WTC11 (cell line): ENCODE data around the gene MRPL20.

Source experiments
- ATF2 ChIP-seq: sonication (generic); formaldehyde crosslinking; IDR thresholded peaks from 2 replicates; pipeline ENCODE4 v1.8.1; 2022; ENCODE audit warnings: low read depth, missing genetic modification reagents, borderline replicate concordance
- CDX4 ChIP-seq: fragments of 250-450 bp; sonication (Bioruptor Pico); IDR thresholded peaks from 2 replicates; pipeline ENCODE4 v1.9.0; 2021; ENCODE audit warnings: moderate library complexity, mild to moderate bottlenecking, inconsistent platforms, borderline replicate concordance
- CTCF ChIP-seq: fragments of 200-600 bp; IDR thresholded peaks from 2 replicates; pipeline ENCODE4 v1.8.0; 2022; ENCODE audit warnings: antibody characterized with exemption
- E2F4 ChIP-seq: sonication (generic); formaldehyde crosslinking; IDR thresholded peaks from 2 replicates; pipeline ENCODE4 v1.8.1; 2022; ENCODE audit warnings: low read depth, mild to moderate bottlenecking, moderate library complexity, missing genetic modification reagents, borderline replicate concordance
- HMGA2 ChIP-seq: fragments of 250-450 bp; sonication (Bioruptor Pico); IDR thresholded peaks from 2 replicates; pipeline ENCODE4 v1.4.0; 2021; ENCODE audit warnings: mild to moderate bottlenecking, moderate library complexity
- JUN ChIP-seq: sonication (generic); formaldehyde crosslinking; IDR thresholded peaks from 2 replicates; pipeline ENCODE4 v1.8.0; 2023; ENCODE audit warnings: mild to moderate bottlenecking, missing genetic modification reagents
- SP1 ChIP-seq: sonication (generic); formaldehyde crosslinking; conservative IDR thresholded peaks from 2 replicates; pipeline ENCODE4 v1.8.1; 2022; ENCODE audit warnings: missing genetic modification reagents
- TP53 ChIP-seq: sonication (generic); formaldehyde crosslinking; IDR thresholded peaks from 2 replicates; pipeline ENCODE4 v1.8.1; 2023; ENCODE audit warnings: mild to moderate bottlenecking, missing genetic modification reagents
- TF ChIP-seq, protein P1 (sequence below): sonication (generic); formaldehyde crosslinking; conservative IDR thresholded peaks from 2 replicates; pipeline ENCODE4 v1.8.1; 2023; ENCODE audit warnings: mild to moderate bottlenecking, low read depth, missing genetic modification reagents, moderate library complexity
- TF ChIP-seq, protein P2 (sequence below): sonication (generic); formaldehyde crosslinking; conservative IDR thresholded peaks from 2 replicates; pipeline ENCODE4 v1.8.1; 2022; ENCODE audit warnings: mild to moderate bottlenecking, missing genetic modification reagents

DNA sequence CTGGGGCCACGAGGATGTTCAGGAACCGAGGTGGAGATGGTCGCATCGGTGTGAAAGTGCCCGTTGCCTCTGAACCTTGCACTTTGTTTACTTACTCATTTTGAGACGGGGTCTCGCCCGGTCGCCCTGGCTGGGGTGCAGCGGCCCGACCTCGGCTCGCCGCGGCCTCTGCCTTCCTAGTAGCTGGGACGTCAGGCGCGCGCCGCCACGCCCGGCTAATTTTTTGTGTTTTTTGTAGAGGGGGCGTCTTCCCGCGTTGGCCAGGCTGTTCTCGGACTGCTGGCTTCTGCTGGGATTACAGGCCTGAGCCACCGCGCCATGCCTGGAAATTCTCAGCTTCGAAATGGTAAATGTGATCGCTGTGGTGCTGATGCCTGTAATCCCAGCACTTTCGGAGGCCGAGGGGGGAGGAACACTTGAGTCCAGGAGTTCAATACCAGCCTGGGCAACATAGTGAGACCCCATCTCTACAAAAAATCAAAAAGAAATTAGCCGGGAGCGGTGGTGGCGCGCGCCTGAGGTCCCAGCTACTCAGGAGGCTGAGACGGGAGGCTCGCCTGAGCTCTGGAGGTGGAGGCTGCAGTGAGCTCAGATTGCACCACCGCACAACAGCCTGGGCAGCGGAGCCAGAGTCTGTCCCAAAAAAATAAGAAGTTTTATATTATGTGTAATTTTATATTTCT, 684 bp upstream of the MRPL20 start:
- TF ChIP-seq ATF2 (CRISPR knock-in tag) (no peak), CDX4 (CRISPR knock-in tag) (no peak), JUN (CRISPR knock-in tag) (no peak), CTCF (no peak), TP53 (CRISPR knock-in tag) (no peak), SP1 (CRISPR knock-in tag) (no peak), HMGA2 (CRISPR knock-in tag) (no peak), E2F4 (CRISPR knock-in tag) (no peak)
- TF ChIP-seq, protein P1, sequence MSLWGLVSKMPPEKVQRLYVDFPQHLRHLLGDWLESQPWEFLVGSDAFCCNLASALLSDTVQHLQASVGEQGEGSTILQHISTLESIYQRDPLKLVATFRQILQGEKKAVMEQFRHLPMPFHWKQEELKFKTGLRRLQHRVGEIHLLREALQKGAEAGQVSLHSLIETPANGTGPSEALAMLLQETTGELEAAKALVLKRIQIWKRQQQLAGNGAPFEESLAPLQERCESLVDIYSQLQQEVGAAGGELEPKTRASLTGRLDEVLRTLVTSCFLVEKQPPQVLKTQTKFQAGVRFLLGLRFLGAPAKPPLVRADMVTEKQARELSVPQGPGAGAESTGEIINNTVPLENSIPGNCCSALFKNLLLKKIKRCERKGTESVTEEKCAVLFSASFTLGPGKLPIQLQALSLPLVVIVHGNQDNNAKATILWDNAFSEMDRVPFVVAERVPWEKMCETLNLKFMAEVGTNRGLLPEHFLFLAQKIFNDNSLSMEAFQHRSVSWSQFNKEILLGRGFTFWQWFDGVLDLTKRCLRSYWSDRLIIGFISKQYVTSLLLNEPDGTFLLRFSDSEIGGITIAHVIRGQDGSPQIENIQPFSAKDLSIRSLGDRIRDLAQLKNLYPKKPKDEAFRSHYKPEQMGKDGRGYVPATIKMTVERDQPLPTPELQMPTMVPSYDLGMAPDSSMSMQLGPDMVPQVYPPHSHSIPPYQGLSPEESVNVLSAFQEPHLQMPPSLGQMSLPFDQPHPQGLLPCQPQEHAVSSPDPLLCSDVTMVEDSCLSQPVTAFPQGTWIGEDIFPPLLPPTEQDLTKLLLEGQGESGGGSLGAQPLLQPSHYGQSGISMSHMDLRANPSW (CRISPR knock-in tag) = no peak
- TF ChIP-seq, protein P2, sequence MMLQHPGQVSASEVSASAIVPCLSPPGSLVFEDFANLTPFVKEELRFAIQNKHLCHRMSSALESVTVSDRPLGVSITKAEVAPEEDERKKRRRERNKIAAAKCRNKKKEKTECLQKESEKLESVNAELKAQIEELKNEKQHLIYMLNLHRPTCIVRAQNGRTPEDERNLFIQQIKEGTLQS (CRISPR knock-in tag) = no peak
